Motor neuron (in vitro differentiated cells): ENCODE results near the gene SEZ6L2. TPM values are rescaled to one million over a fixed set of nuclear protein-coding genes. Genes with fewer than 3 reads are reported as not detected.
A peak's percentile ranks its signal among the peaks of the same experiment; 100 is the strongest.

Experiments
- ATAC-seq, 8 experiments: fragments of 200-7000 bp; cut with Tn5 transposase; replicated peaks in 6 of 8; 2 replicates each; pipeline ENCODE4 v1.8.0; 2021; ENCODE audit warnings: mild to moderate bottlenecking in 8 of 8, moderate library complexity in 8 of 8
- H3K27ac ChIP-seq, 2 donors: fragments of 250-450 bp; sonication (Bioruptor Pico); 2 replicates each; pipeline ENCODE4 v1.9.0; 2021; ENCODE audit warnings: antibody characterized with exemption in 2 of 2, mild to moderate bottlenecking in 2 of 2, moderate library complexity in 1 of 2
- H3K4me1 ChIP-seq, 2 donors: fragments of 250-450 bp; sonication (Bioruptor Pico); replicated peaks in 1 of 2; 2 replicates each; pipeline ENCODE4 v1.6.1; 2021; ENCODE audit warnings: antibody characterized with exemption in 2 of 2, mild to moderate bottlenecking in 2 of 2, moderate library complexity in 1 of 2
- H3K4me3 ChIP-seq, 5 donors: fragments of 250-450 bp; sonication (Bioruptor Pico); 2 replicates each; pipeline ENCODE4 v1.9.0; 2021; ENCODE audit warnings: antibody characterized with exemption in 5 of 5, mild to moderate bottlenecking in 5 of 5, moderate library complexity in 4 of 5
- WGBS, 10 experiments: fragments of 450-650 bp; shearing (Covaris generic); methylation state at CpG; one replicate each; pipeline ENCODE4 v1.0.0; 2022; 5-methylcytosine and 5-hydroxymethylcytosine counted together
- in situ Hi-C, 9 experiments: fragments of 400-800 bp; cut with MboI; loops; one replicate each; pipeline ENCODE4 v1.15.0; 2021; ENCODE audit warnings: low sequenced_read_pairs in 9 of 9, low pct_unique_long_range_greater_than_20kb in 2 of 9; ENCODE audit not compliant: unreplicated experiment in 9 of 9
- total RNA-seq, 8 experiments: library from RNA; unstranded; fragments of 300-600 nt; gene quantifications; 2 replicates each; pipeline versions ENCODE4 v1.2.3 to v1.2.4, GENCODE V29; 2022

SEZ6L2 gene
- total RNA-seq, 8 experiments from 2014 or later = 20.4 to 95.6 (median 70.1) TPM

DNA sequence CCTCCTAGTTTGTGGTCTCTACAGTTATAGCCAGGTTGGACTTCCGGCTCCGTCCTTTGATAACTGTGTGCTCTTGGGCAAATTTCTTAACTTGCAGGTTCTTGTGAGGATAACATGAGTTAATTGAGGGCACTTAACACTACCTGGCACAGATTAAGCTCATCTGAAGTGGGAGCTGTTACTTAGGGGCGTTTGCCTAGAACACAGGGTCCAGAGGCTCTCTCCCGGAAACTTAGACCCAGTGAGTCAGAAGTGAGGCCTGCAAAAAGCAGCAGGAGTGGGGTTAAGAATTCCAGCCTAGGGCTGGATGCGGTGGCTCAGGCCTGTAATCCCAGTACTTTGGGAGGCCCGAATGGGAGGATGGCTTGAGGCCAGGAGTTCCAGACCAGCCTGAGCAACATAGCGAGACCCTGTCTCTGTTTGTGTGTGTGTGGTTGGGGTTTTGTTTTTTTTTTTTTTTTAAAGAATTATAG lies 77.7 kb downstream of the SEZ6L2 start:
- ATAC-seq = peak in 2 of 8 experiments; percentile 19 to 37
- 0 to 100% (median 85%) methylated on average over 1 to 7 of the region's 7 CpGs; no CpG with 5 or more reads in 5 of the 10 experiments for WGBS, 10 experiments
- no peak overlapping the region for H3K27ac ChIP-seq
- no peak overlapping the region for H3K4me3 ChIP-seq
- in situ Hi-C loops = loop anchor here in 4 of 9 experiments (25.0 kb wide), 2 partner anchors 91 to 191 kb away; partner anchors contain the start of genes C16orf92 (in 3 of the 4), DOC2A (in 3 of the 4) and ASPHD1 (in 1 of the 4)
- peaks cover 9 to 23% of the 10 kb centered on the region in 2 donors for H3K4me1 ChIP-seq

Other genes with a start within 250 kb of the SEZ6L2 start
- gene SPN, start 236.3 kb downstream of the SEZ6L2 start, total RNA-seq = 1 to 10 TPM in 1 of 8 experiments, under 1 TPM in 7; 0.07 to 1.1 (median 0.35) TPM
- 100 to 1,000 TPM in 1 of 8 experiments, 10 to 100 TPM in 7; 37.7 to 133 (median 52.8) TPM for gene QPRT, start 220.4 kb downstream of the SEZ6L2 start, total RNA-seq
- gene C16orf54, start 153.6 kb downstream of the SEZ6L2 start, total RNA-seq = under 1 TPM in 6 of 8 experiments, not detected in 2; 0.05 to 0.28 (median 0.16) TPM
- under 1 TPM in 5 of 8 experiments, not detected in 3; 0.08 to 0.19 (median 0.10) TPM for gene ZG16, start 121.3 kb downstream of the SEZ6L2 start, total RNA-seq
- 10 to 100 TPM; 16.1 to 96.3 (median 24.4) TPM for gene KIF22, start 108.8 kb downstream of the SEZ6L2 start, total RNA-seq
- gene MAZ, start 93.0 kb downstream of the SEZ6L2 start, total RNA-seq = 100 to 1,000 TPM in 7 of 8 experiments, 10 to 100 TPM in 1; 80.2 to 354 (median 177) TPM
- 10 to 100 TPM in 5 of 8 experiments, 1 to 10 TPM in 3; 1.4 to 72.7 (median 28.4) TPM for gene PRRT2, start 87.4 kb downstream of the SEZ6L2 start, total RNA-seq
- gene PAGR1, start 83.4 kb downstream of the SEZ6L2 start, total RNA-seq = 10 to 100 TPM; 13.7 to 53.0 (median 28.2) TPM
- gene MVP, start 79.1 kb downstream of the SEZ6L2 start, total RNA-seq = 100 to 1,000 TPM in 1 of 8 experiments, 10 to 100 TPM in 4, 1 to 10 TPM in 3; 3.2 to 179 (median 31.0) TPM
- 10 to 100 TPM; 38.1 to 64.9 (median 44.0) TPM for gene CDIPT, start 36.3 kb downstream of the SEZ6L2 start, total RNA-seq
- 10 to 100 TPM in 7 of 8 experiments, 1 to 10 TPM in 1; 8.9 to 30.8 (median 16.9) TPM for gene ASPHD1, start 938 bp upstream of the SEZ6L2 start, total RNA-seq
- 10 to 100 TPM in 6 of 8 experiments, 1 to 10 TPM in 2; 9.1 to 82.6 (median 15.2) TPM for gene KCTD13, start 26.7 kb upstream of the SEZ6L2 start, total RNA-seq
- 10 to 100 TPM; 34.4 to 77.6 (median 56.2) TPM for gene TMEM219, start 62.5 kb upstream of the SEZ6L2 start, total RNA-seq
- gene TAOK2, start 74.3 kb upstream of the SEZ6L2 start, total RNA-seq = 10 to 100 TPM; 27.0 to 54.4 (median 38.6) TPM
- 10 to 100 TPM in 7 of 8 experiments, 1 to 10 TPM in 1; 7.9 to 30.4 (median 16.9) TPM for gene HIRIP3, start 96.1 kb upstream of the SEZ6L2 start, total RNA-seq
- gene INO80E, start 96.7 kb upstream of the SEZ6L2 start, total RNA-seq = 10 to 100 TPM; 31.9 to 61.2 (median 54.2) TPM
- 1 to 10 TPM in 7 of 8 experiments, under 1 TPM in 1; 0.31 to 8.1 (median 4.0) TPM for gene DOC2A, start 111.5 kb upstream of the SEZ6L2 start, total RNA-seq
- gene C16orf92, start 123.6 kb upstream of the SEZ6L2 start, total RNA-seq = under 1 TPM in 5 of 8 experiments, not detected in 3; 0.43 to 0.90 (median 0.52) TPM
- 10 to 100 TPM in 4 of 8 experiments, 1 to 10 TPM in 2, under 1 TPM in 2; 0.56 to 27.1 (median 10.3) TPM for gene TLCD3B, start 131.7 kb upstream of the SEZ6L2 start, total RNA-seq
- 1,000 to 10,000 TPM in 6 of 8 experiments, 100 to 1,000 TPM in 2; 475 to 1,633 (median 1,146) TPM for gene ALDOA, start 166.2 kb upstream of the SEZ6L2 start, total RNA-seq
- gene PPP4C, start 176.4 kb upstream of the SEZ6L2 start, total RNA-seq = 10 to 100 TPM; 40.1 to 83.7 (median 62.7) TPM
- gene TBX6, start 192.4 kb upstream of the SEZ6L2 start, total RNA-seq = 1 to 10 TPM in 2 of 8 experiments, under 1 TPM in 6; 0.25 to 1.6 (median 0.63) TPM
- gene YPEL3, start 196.7 kb upstream of the SEZ6L2 start, total RNA-seq = 10 to 100 TPM; 19.9 to 62.2 (median 35.8) TPM
- 1 to 10 TPM; 1.1 to 3.0 (median 2.1) TPM for gene GDPD3, start 214.0 kb upstream of the SEZ6L2 start, total RNA-seq
- 10 to 100 TPM; 16.1 to 56.6 (median 31.8) TPM for gene MAPK3, start 223.7 kb upstream of the SEZ6L2 start, total RNA-seq